Inferior parietal cortex (tissue), 1 donor: ENCODE data around the gene BANP.
"Not testable (repeated sequence)": the region's sequence is repeated elsewhere in the genome, so short reads cannot be mapped to it uniquely, and the experiment has no call there.

Experiments
- DNase-seq: peaks from one replicate; pipeline ENCODE4 v3.0.0-alpha.2; 2016; ENCODE audit errors: extremely low spot score

Gene BANP

GRCh38 chr16:88121391-88121790 lies 170.2 kb downstream of the BANP start:
- not testable (repeated sequence) for DNase-seq

- no peak for DNase-seq
Measured at GRCh38 chr16:88121886-88122580, 170.8 kb downstream of the BANP start.
